ENCODE data around the gene FMNL1. TPM values are rescaled to one million over a fixed set of nuclear protein-coding genes. Genes with fewer than 3 reads are reported as not detected.

The FMNL1 gene
- total RNA-seq (10 to 100 TPM in 6 of 9 donors, 1 to 10 TPM in 2, under 1 TPM in 1; 0.72 to 20.3 (median 13.9) TPM), polyA plus RNA-seq (10 to 100 TPM in 2 of 3 donors, 1 to 10 TPM in 1; 3.6 to 31.9 (median 13.7) TPM)
- long read RNA-seq, donor 1: 0 reads
- long read RNA-seq, donor 2: 0 reads
- long read RNA-seq, donor 3: 0 reads
- long read RNA-seq, donor 4, partial matches to known transcripts: 2 of 2 reads
- long read RNA-seq, donor 4, other reads (novel, unspliced or antisense): 0 of 2 reads
- long read RNA-seq, donor 5, partial matches to known transcripts: 3 of 9 reads
- long read RNA-seq, donor 5, other reads (novel, unspliced or antisense): 6 of 9 reads
- long read RNA-seq, donor 6: 0 reads
- long read RNA-seq, donor 7: 0 reads
- long read RNA-seq, donor 8: 0 reads
- long read RNA-seq, donor 9: 0 reads
- long read RNA-seq, donor 10: 0 reads

- Histone ChIP-seq H3K4me3 (peak within 1 kb of the TSS in 2 of 4 donors; percentile 6 to 79), H3K4me1 (replicated peaks in 1 of 2) (peaks cover 0 to 7% of the 10 kb centered on the region in 2 donors), H3K27ac (peak within 1 kb of the TSS in 1 of 5 donors; percentile 44), H3K9me3 (replicated peaks in 1 of 3) (no peaks in the 10 kb centered on the region), H3K27me3 (no peaks in the 10 kb centered on the region), H3K36me3 (replicated peaks in 1 of 2) (no peaks in the 10 kb centered on the region)
- WGBS, 4 donors: 3 to 23% (median 6%) methylated on average over 9 to 98 of the region's 98 CpGs
- intact Hi-C loops (cut with DNase I): loop anchor here in 1 of 2 donors (5.0 to 10.0 kb wide), 2 partner anchors 166 to 613 kb away; no protein-coding TSS in a partner anchor
- DNase-seq: peak in 4 of 7 donors; percentile 36 to 40 (median 39)
- no peak for TF ChIP-seq POLR2A (IDR thresholded peaks at IDR 0.05)
- TF ChIP-seq CTCF (IDR thresholded peaks at IDR 0.05): no peak
These were observed at the start of gene FMNL1 for GRCh38 chr17:45221081-45222013. Gene FMNL1 (plus strand): TSS chr17:45221885. CDS start chr17:45222125, 240 bp downstream.

GRCh38 chr17:45172232-45172540 lies 49.5 kb upstream of the FMNL1 start:
- WGBS, 4 donors: 79 to 93% (median 82%) methylated on average over 5 of the region's 5 CpGs
- Histone ChIP-seq H3K4me3 (peak overlapping the region in 1 of 4 donors; percentile 52), H3K4me1 (replicated peaks in 1 of 2) (peaks cover 26 to 43% of the 10 kb centered on the region in 2 donors), H3K27me3 (no peaks in the 10 kb centered on the region), H3K9me3 (replicated peaks in 1 of 3) (no peaks in the 10 kb centered on the region), H3K27ac (peak overlapping the region; percentile 69 to 93 (median 83)), H3K36me3 (replicated peaks in 1 of 2) (peaks cover 0 to 10% of the 10 kb centered on the region in 2 donors)
- intact Hi-C loops (cut with DNase I): no loop called here
- TF ChIP-seq POLR2A (IDR thresholded peaks at IDR 0.05) (no peak), CTCF (IDR thresholded peaks at IDR 0.05) (no peak)
- DNase-seq: no peak

GRCh38 chr17:45172541-45173286 lies 49.0 kb upstream of the FMNL1 start:
- H3K27me3 ChIP-seq: no peaks in the 10 kb centered on the region
- H3K4me1 ChIP-seq (replicated peaks in 1 of 2): peaks cover 26 to 43% of the 10 kb centered on the region in 2 donors
- TF ChIP-seq POLR2A (IDR thresholded peaks at IDR 0.05) (peak; percentile 24 to 68), CTCF (IDR thresholded peaks at IDR 0.05) (peak in 3 of 6 experiments; percentile 12 to 18 (median 18))
- peak; percentile 80 to 91 (median 87) for DNase-seq
- H3K9me3 ChIP-seq (replicated peaks in 1 of 3): no peaks in the 10 kb centered on the region
- intact Hi-C loops (cut with DNase I): no loop called here
- 16 to 37% (median 22%) methylated on average over 8 to 10 of the region's 10 CpGs for WGBS, 4 donors
- peaks cover 0 to 10% of the 10 kb centered on the region in 2 donors for H3K36me3 ChIP-seq (replicated peaks in 1 of 2)
- peak overlapping the region; percentile 69 to 93 (median 83) for H3K27ac ChIP-seq
- peak overlapping the region in 3 of 4 donors; percentile 6 to 52 (median 25) for H3K4me3 ChIP-seq

All from adrenal gland (tissue), 19 donors.